K562 (cell line): Measurements from ENCODE around the gene MEA1. TPM values are rescaled to one million over a fixed set of nuclear protein-coding genes. Genes with fewer than 3 reads are reported as not detected.

ENCODE experiments used
- ATAC-seq: fragments of 200-7000 bp; cut with Tn5 transposase; 3 replicates; pipeline ENCODE4 v1.9.1; 2020; ENCODE audit warnings: moderate library complexity
- BruUV-seq: library from RNA; stranded (reverse); fragments of 400-500 nt; replicated peaks from 2 replicates; lab custom pipeline; 2021; lab: Mats Ljungman, UMichigan
- CTCF ChIA-PET: fragments of 300-600 bp; formaldehyde crosslinking; extraction: SDS; loops from one replicate; lab custom pipeline; 2021; ENCODE audit warnings: low intra/inter-chr PET ratio; lab: Yijun Ruan, JAX
- POLR2A ChIA-PET: fragments of 300-600, 350-650 bp; sonication (Branson Sonifier 250); formaldehyde crosslinking; extraction: SDS; loops from one replicate; lab custom pipeline; 2021; ENCODE audit warnings: antibody characterized with exemption, inconsistent platforms; lab: Yijun Ruan, JAX
- DNase-seq, 4 experiments: peaks; one replicate each; pipeline versions ENCODE4 v3.0.0 to v3.0.0-alpha.2; 2011 to 2018; ENCODE audit warnings: low spot score in 3 of 4, mixed read lengths in 3 of 4; ENCODE audit errors: extremely low read depth in 1 of 4
- FAIRE-seq: peaks from 2 replicates; lab custom pipeline; 2011; peaks lifted over from hg19 to GRCh38; lab: Jason Lieb, UNC
- H2AFZ ChIP-seq: 2 replicates; pipeline ENCODE4 v1.6.0; 2011; ENCODE audit warnings: low read depth, low read length, control low read depth, inconsistent platforms
- H3K27ac ChIP-seq: fragments of 200-600 bp; 3 replicates; pipeline ENCODE4 v1.8.0; 2011; ENCODE audit warnings: low read depth, mild to moderate bottlenecking, control low read depth, inconsistent platforms, low read length, moderate library complexity, mixed read lengths; ENCODE audit errors: extremely low read depth
- H3K27me3 ChIP-seq, 2 experiments: fragments of 300-600 bp in 1 of 2; 2 replicates in 1 of 2; 3 replicates in 1 of 2; pipeline versions ENCODE4 v1.6.0 to v1.8.0; 2011; ENCODE audit warnings: inconsistent platforms in 2 of 2, low read length in 2 of 2, mild to moderate bottlenecking in 1 of 2, mixed read lengths in 1 of 2, moderate library complexity in 1 of 2; ENCODE audit not compliant: control insufficient read depth in 2 of 2, insufficient read depth in 2 of 2
- H3K36me3 ChIP-seq: fragments of 300-600 bp; 3 replicates; pipeline ENCODE4 v1.8.0; 2011; ENCODE audit warnings: mild to moderate bottlenecking, low read length, inconsistent platforms; ENCODE audit not compliant: control insufficient read depth, insufficient read depth
- H3K4me1 ChIP-seq, 2 experiments: fragments of 200-600 bp in 1 of 2; replicated peaks in 1 of 2; 2 replicates in 1 of 2; 3 replicates in 1 of 2; pipeline versions ENCODE4 v1.5.1 to v1.8.0; 2011; ENCODE audit warnings: inconsistent platforms in 2 of 2, low read length in 2 of 2, mild to moderate bottlenecking in 1 of 2, mixed read lengths in 1 of 2, moderate library complexity in 1 of 2; ENCODE audit not compliant: control insufficient read depth in 2 of 2, insufficient read depth in 2 of 2
- H3K4me2 ChIP-seq: 2 replicates; pipeline ENCODE4 v1.6.1; 2011; ENCODE audit warnings: low read length, control low read depth, inconsistent platforms, mixed read lengths; ENCODE audit not compliant: insufficient read depth
- H3K4me3 ChIP-seq: fragments of 200-600 bp; sonication (generic), shearing (Covaris generic); 2 replicates; pipeline ENCODE4 v1.5.1; 2016; ENCODE audit warnings: control low read depth, inconsistent platforms
- H3K79me2 ChIP-seq: fragments of 200-600 bp; 3 replicates; pipeline ENCODE4 v1.8.0; 2011; ENCODE audit warnings: low read length, inconsistent platforms; ENCODE audit not compliant: control insufficient read depth, insufficient read depth
- H3K9ac ChIP-seq, 2 experiments: 2 replicates each; pipeline versions ENCODE4 v1.6.0 to v1.6.1; 2011; ENCODE audit warnings: low read depth in 2 of 2, low read length in 2 of 2, control low read depth in 1 of 2, inconsistent platforms in 1 of 2, mild to moderate bottlenecking in 1 of 2, mixed read lengths in 1 of 2; ENCODE audit not compliant: insufficient read depth in 1 of 2
- H3K9me1 ChIP-seq: one replicate; pipeline ENCODE4 v1.6.0; 2011; ENCODE audit warnings: inconsistent platforms, mild to moderate bottlenecking, low read length, moderate library complexity; ENCODE audit not compliant: control insufficient read depth, insufficient read depth
- H3K9me3 ChIP-seq: replicated peaks from 2 replicates; pipeline ENCODE4 v1.5.1; 2011; ENCODE audit warnings: low read depth, low read length, inconsistent platforms; ENCODE audit not compliant: control insufficient read depth, insufficient read depth
- H4K20me1 ChIP-seq: replicated peaks from 2 replicates; pipeline ENCODE4 v1.6.1; 2011; ENCODE audit warnings: low read length, inconsistent platforms, mixed read lengths; ENCODE audit not compliant: control insufficient read depth, insufficient read depth
- BDP1 ChIP-seq: IDR thresholded peaks from 3 replicates; pipeline ENCODE4 v1.6.1; 2011; ENCODE audit not compliant: insufficient read length, insufficient read depth
- CCNT2 ChIP-seq: IDR thresholded peaks from 2 replicates; pipeline ENCODE4 v1.6.1; 2011; ENCODE audit warnings: borderline replicate concordance, low read depth, mild to moderate bottlenecking, moderate library complexity, mixed read lengths, low read length; ENCODE audit not compliant: insufficient read length; ENCODE audit errors: extremely low read depth
- ELF1 ChIP-seq: fragments of 200-800 bp; sonication (Bioruptor generic); IDR thresholded peaks from 2 replicates; pipeline ENCODE4 v1.6.1; 2016; ENCODE audit warnings: missing genetic modification characterization, missing compliant biosample characterization
- GTF2B ChIP-seq: IDR thresholded peaks from 2 replicates; pipeline ENCODE4 v1.6.1; 2011; ENCODE audit not compliant: insufficient read length; ENCODE audit errors: extremely low read depth
- HDAC1 ChIP-seq, 2 experiments: fragments of 450-650 bp; IDR thresholded peaks; 2 replicates each; pipeline ENCODE4 v1.6.1; 2016 to 2017; ENCODE audit warnings: inconsistent platforms in 1 of 2, mild to moderate bottlenecking in 1 of 2, moderate library complexity in 1 of 2
- HMG20B ChIP-seq: fragments of 250-450 bp; sonication (Bioruptor Pico); IDR thresholded peaks from 2 replicates; pipeline ENCODE4 v1.5.0; 2021; ENCODE audit warnings: mild to moderate bottlenecking
- MLLT1 ChIP-seq, 2 experiments: fragments of 450-650 bp; IDR thresholded peaks; 2 replicates each; pipeline ENCODE4 v1.6.1; 2016
- NFATC3 ChIP-seq: fragments of 450-650 bp; IDR thresholded peaks from 2 replicates; pipeline ENCODE4 v1.6.1; 2017; ENCODE audit warnings: mild to moderate bottlenecking
- PHF21A ChIP-seq: fragments of 450-650 bp; IDR thresholded peaks from 2 replicates; pipeline ENCODE4 v1.6.1; 2017; ENCODE audit warnings: low read depth, borderline replicate concordance
- PYGO2 ChIP-seq: fragments of 450-650 bp; IDR thresholded peaks from 2 replicates; pipeline ENCODE4 v1.6.1; 2016; ENCODE audit warnings: mild to moderate bottlenecking, missing genetic modification characterization, moderate library complexity, missing compliant biosample characterization
- SFPQ ChIP-seq: fragments of 200-400 bp; formaldehyde crosslinking; IDR thresholded peaks from 2 replicates; pipeline ENCODE4 v1.6.1; 2017; ENCODE audit warnings: mild to moderate bottlenecking, low read depth, low read length, moderate library complexity
- SLC30A9 ChIP-seq: fragments of 250-450 bp; sonication (Bioruptor Pico); IDR thresholded peaks from 2 replicates; pipeline ENCODE4 v1.8.0; 2022; ENCODE audit warnings: mild to moderate bottlenecking, moderate library complexity
- SMARCC2 ChIP-seq: fragments of 450-650 bp; IDR thresholded peaks from 2 replicates; pipeline ENCODE4 v1.6.1; 2017; ENCODE audit warnings: antibody characterized with exemption, moderate library complexity, mild to moderate bottlenecking, low read depth
- TCF3 ChIP-seq: sonication (generic); formaldehyde crosslinking; IDR thresholded peaks from 2 replicates; pipeline ENCODE4 v1.4.0; 2020; ENCODE audit warnings: mild to moderate bottlenecking, missing genetic modification reagents
- WGBS: fragments of 100-300 bp; shearing (Covaris generic); methylation state at CpG from one replicate; pipeline ENCODE4 v1.1.6; 2016; ENCODE audit warnings: low coverage, mixed read lengths; ENCODE audit not compliant: insufficient coverage; ENCODE audit errors: missing lambda C conversion rate; 5-methylcytosine and 5-hydroxymethylcytosine counted together
- in situ Hi-C: fragments of 300-500 bp; cut with MboI; formaldehyde crosslinking; loops from 4 replicates; pipeline ENCODE4 v1.15.0; 2018; ENCODE audit warnings: inconsistent platforms, mixed read lengths
- intact Hi-C: fragments of 100-400 bp; cut with micrococcal nuclease; formaldehyde crosslinking; loops from 2 replicates; pipeline ENCODE4 v1.14.2; 2022
- polyA plus RNA-seq, 8 experiments: library from polyadenylated mRNA; depleted of rRNA in 4 of 8; stranded (reverse) in 5 of 8; unstranded in 3 of 8; fragments of >200 nt; fragmentation: Nextera tagmentation in 2 of 8; fragmentation: Illumina TruSeq in 1 of 8; extraction: Ambion mirVana in 2 of 8; extraction: Trizol in 1 of 8; gene quantifications; 2 replicates each; pipeline versions ENCODE4 v1.2.1 to v1.2.3, GENCODE V29; 2011 to 2014; ENCODE audit warnings: inconsistent platforms in 1 of 8, missing spikeins in 1 of 8
- total RNA-seq, 7 experiments: library from RNA; depleted of rRNA in 6 of 7; stranded (reverse); fragments of >200 nt in 6 of 7; fragmentation: Illumina TruSeq in 2 of 7; extraction: Trizol in 2 of 7; gene quantifications; 2 replicates each; pipeline versions ENCODE4 v1.2.1 to v1.2.3, GENCODE V29; 2011 to 2021; ENCODE audit warnings: low replicate concordance in 1 of 7
- TF ChIP-seq, protein P1 (sequence below): sonication (generic); formaldehyde crosslinking; IDR thresholded peaks from 2 replicates; pipeline ENCODE4 v1.8.0; 2022; ENCODE audit warnings: missing genetic modification reagents, mild to moderate bottlenecking, borderline replicate concordance
- TF ChIP-seq, protein P2 (sequence below): fragments of 250-450 bp; sonication (Bioruptor Pico); IDR thresholded peaks from 2 replicates; pipeline ENCODE4 v1.5.0; 2021

Gene MEA1
- total and polyA plus RNA-seq, 9 of the 15 experiments (the other 6 are each of a cell fraction or from before 2014, with no cell fraction given), result 86.8 to 210 (median 152) TPM

GRCh38 chr6:42966571-42966970 lies 47.2 kb downstream of the MEA1 start:
- no peaks in the 10 kb centered on the region for H4K20me1 ChIP-seq
- no peaks in the 10 kb centered on the region for H3K79me2 ChIP-seq
- BruUV-seq, result no TSS peak
- no peak overlapping the region for H3K4me3 ChIP-seq
- H3K4me1 ChIP-seq, result peaks cover 12 to 17% of the 10 kb centered on the region in 2 experiments
- ChIA-PET CTCF (no interaction called here), POLR2A (interaction anchor here (0.9 to 3.5 kb wide), 4 partner anchors 8 to 177 kb away, joined by 3 to 22 read pairs (median 6); no protein-coding TSS in a partner anchor)
- intact Hi-C loops (no loop called here), in situ Hi-C loops (no loop called here)
- 60% methylated on average over 5 of the region's 7 CpGs for WGBS
- H3K4me2 ChIP-seq, result no peak overlapping the region
- DNase-seq, result no peak
- no peak for FAIRE-seq
- ATAC-seq, result no peak
- H3K27ac ChIP-seq, result no peak overlapping the region
- no peak overlapping the region for H2AFZ ChIP-seq
- H3K9me3 ChIP-seq, result no peaks in the 10 kb centered on the region
- H3K27me3 ChIP-seq, result no peaks in the 10 kb centered on the region
- no peaks in the 10 kb centered on the region for H3K9me1 ChIP-seq
- peaks cover 55% of the 10 kb centered on the region; the same call in 2 of the 3 replicates for H3K36me3 ChIP-seq
- peak overlapping the region in 1 of 2 experiments; percentile 3; a peak in 1 of 4 replicates for H3K9ac ChIP-seq
- TF ChIP-seq BDP1 (no peak), PHF21A (no peak), NFATC3 (no peak), GTF2B (no peak), PYGO2 (tag) (no peak), HDAC1 (IDR thresholded peaks at IDR 0.05) (no peak), SMARCC2 (no peak), SFPQ (no peak), MLLT1 (IDR thresholded peaks at IDR 0.05) (no peak), ELF1 (no peak), SLC30A9 (CRISPR knock-in tag) (no peak), HMG20B (CRISPR knock-in tag) (no peak), TCF3 (CRISPR knock-in tag) (no peak), CCNT2 (no peak)
- TF ChIP-seq, protein P1, sequence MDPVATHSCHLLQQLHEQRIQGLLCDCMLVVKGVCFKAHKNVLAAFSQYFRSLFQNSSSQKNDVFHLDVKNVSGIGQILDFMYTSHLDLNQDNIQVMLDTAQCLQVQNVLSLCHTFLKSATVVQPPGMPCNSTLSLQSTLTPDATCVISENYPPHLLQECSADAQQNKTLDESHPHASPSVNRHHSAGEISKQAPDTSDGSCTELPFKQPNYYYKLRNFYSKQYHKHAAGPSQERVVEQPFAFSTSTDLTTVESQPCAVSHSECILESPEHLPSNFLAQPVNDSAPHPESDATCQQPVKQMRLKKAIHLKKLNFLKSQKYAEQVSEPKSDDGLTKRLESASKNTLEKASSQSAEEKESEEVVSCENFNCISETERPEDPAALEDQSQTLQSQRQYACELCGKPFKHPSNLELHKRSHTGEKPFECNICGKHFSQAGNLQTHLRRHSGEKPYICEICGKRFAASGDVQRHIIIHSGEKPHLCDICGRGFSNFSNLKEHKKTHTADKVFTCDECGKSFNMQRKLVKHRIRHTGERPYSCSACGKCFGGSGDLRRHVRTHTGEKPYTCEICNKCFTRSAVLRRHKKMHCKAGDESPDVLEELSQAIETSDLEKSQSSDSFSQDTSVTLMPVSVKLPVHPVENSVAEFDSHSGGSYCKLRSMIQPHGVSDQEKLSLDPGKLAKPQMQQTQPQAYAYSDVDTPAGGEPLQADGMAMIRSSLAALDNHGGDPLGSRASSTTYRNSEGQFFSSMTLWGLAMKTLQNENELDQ (CRISPR knock-in tag), result no peak
- TF ChIP-seq, protein P2, sequence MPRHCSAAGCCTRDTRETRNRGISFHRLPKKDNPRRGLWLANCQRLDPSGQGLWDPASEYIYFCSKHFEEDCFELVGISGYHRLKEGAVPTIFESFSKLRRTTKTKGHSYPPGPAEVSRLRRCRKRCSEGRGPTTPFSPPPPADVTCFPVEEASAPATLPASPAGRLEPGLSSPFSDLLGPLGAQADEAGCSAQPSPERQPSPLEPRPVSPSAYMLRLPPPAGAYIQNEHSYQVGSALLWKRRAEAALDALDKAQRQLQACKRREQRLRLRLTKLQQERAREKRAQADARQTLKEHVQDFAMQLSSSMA (CRISPR knock-in tag), result no peak
